Neural progenitor cell (in vitro differentiated cells): ENCODE data around the gene RPS6KA5. TPM values are rescaled to one million over a fixed set of nuclear protein-coding genes. Genes with fewer than 3 reads are reported as not detected.
A peak's percentile ranks its signal among the peaks of the same experiment; 100 is the strongest.

Source experiments
- DNase-seq: peaks from one replicate; pipeline ENCODE4 v3.0.0-alpha.2; 2016; ENCODE audit warnings: low spot score
- H2AFZ ChIP-seq: fragments of 200-600 bp; sonication (generic); replicated peaks from 2 replicates; pipeline ENCODE4 v1.6.1; 2016; ENCODE audit warnings: antibody characterized with exemption
- H3F3A ChIP-seq: fragments of 200-600 bp; sonication (generic); 2 replicates; pipeline ENCODE4 v1.6.1; 2016; ENCODE audit warnings: antibody characterized with exemption, low read depth
- H3K27ac ChIP-seq: fragments of 200-600 bp; sonication (generic); 2 replicates; pipeline ENCODE4 v1.5.1; 2016; ENCODE audit warnings: mild to moderate bottlenecking
- H3K27me3 ChIP-seq: fragments of 200-600 bp; sonication (generic); 2 replicates; pipeline ENCODE4 v1.6.1; 2016; ENCODE audit warnings: mild to moderate bottlenecking, moderate library complexity
- H3K36me3 ChIP-seq: fragments of 200-600 bp; sonication (generic); 2 replicates; pipeline ENCODE4 v1.5.1; 2016
- H3K4me1 ChIP-seq: fragments of 200-600 bp; sonication (generic); 2 replicates; pipeline ENCODE4 v1.6.1; 2016; ENCODE audit warnings: mixed run types
- H3K4me2 ChIP-seq: fragments of 200-600 bp; sonication (generic); 2 replicates; pipeline ENCODE4 v1.6.1; 2016
- H3K4me3 ChIP-seq: fragments of 200-600 bp; sonication (generic); 2 replicates; pipeline ENCODE4 v1.5.1; 2016
- H3K79me2 ChIP-seq: fragments of 200-600 bp; sonication (generic); 2 replicates; pipeline ENCODE4 v1.6.1; 2016; ENCODE audit warnings: low read depth
- H3K9ac ChIP-seq: fragments of 200-600 bp; sonication (generic); 2 replicates; pipeline ENCODE4 v1.6.1; 2016
- H3K9me3 ChIP-seq: fragments of 200-600 bp; sonication (generic); 2 replicates; pipeline ENCODE4 v1.5.1; 2016; ENCODE audit warnings: low read depth
- H4K20me1 ChIP-seq: fragments of 200-600 bp; sonication (generic); 2 replicates; pipeline ENCODE4 v1.6.1; 2016; ENCODE audit warnings: low read depth
- H3K27ac Mint-ChIP-seq: 3 replicates; pipeline ENCODE4 v1.8.0; 2021; ENCODE audit warnings: mixed read lengths
- H3K27me3 Mint-ChIP-seq: 2 replicates; pipeline ENCODE4 v1.8.0; 2022; ENCODE audit warnings: low read depth, mild to moderate bottlenecking, inconsistent platforms, moderate library complexity, mixed read lengths; ENCODE audit not compliant: insufficient read depth
- H3K36me3 Mint-ChIP-seq: 3 replicates; pipeline ENCODE4 v1.8.0; 2021; ENCODE audit warnings: mixed read lengths
- H3K4me1 Mint-ChIP-seq: 3 replicates; pipeline ENCODE4 v1.8.0; 2021; ENCODE audit warnings: mixed read lengths
- H3K4me3 Mint-ChIP-seq: 3 replicates; pipeline ENCODE4 v1.8.0; 2021; ENCODE audit warnings: mild to moderate bottlenecking, moderate library complexity, mixed read lengths
- H3K9me3 Mint-ChIP-seq: 3 replicates; pipeline ENCODE4 v1.8.0; 2020; ENCODE audit warnings: mixed read lengths
- CTCF ChIP-seq: fragments of 200-600 bp; sonication (generic); IDR thresholded peaks from 2 replicates; pipeline ENCODE4 v1.5.1; 2017; ENCODE audit warnings: antibody characterized with exemption, mild to moderate bottlenecking
- EZH2 ChIP-seq: fragments of 200-600 bp; sonication (generic); IDR thresholded peaks from 2 replicates; pipeline ENCODE4 v1.6.1; 2017; ENCODE audit warnings: antibody characterized with exemption, mild to moderate bottlenecking, moderate library complexity
- EZH2phosphoT487 ChIP-seq: fragments of 200-600 bp; sonication (generic); IDR thresholded peaks from 2 replicates; pipeline ENCODE4 v1.6.1; 2017; ENCODE audit warnings: antibody characterized with exemption
- total RNA-seq: library from RNA; depleted of rRNA; stranded (reverse); fragments of >200 nt; gene quantifications from 2 replicates; pipeline ENCODE4 v1.2.3, GENCODE V29; 2015; ENCODE audit warnings: low replicate concordance

RPS6KA5 gene
- total RNA-seq, 1 donor from 2014 or later = 8.3 TPM

GRCh38 chr14:91061056-91061887, 831 bp upstream of the RPS6KA5 start:
- peak overlapping the region; percentile 82 for H3K4me2 ChIP-seq
- H3K9me3 ChIP-seq = no peaks in the 10 kb centered on the region
- Mint-ChIP-seq H3K27ac (no peak overlapping the region), H3K9me3 (no peaks in the 10 kb centered on the region), H3K4me1 (peaks cover 6% of the 10 kb centered on the region), H3K27me3 (peaks cover 2% of the 10 kb centered on the region), H3K4me3 (no peak overlapping the region), H3K36me3 (no peaks in the 10 kb centered on the region)
- H3K27me3 ChIP-seq = no peaks in the 10 kb centered on the region
- peaks cover 5% of the 10 kb centered on the region for H3K4me1 ChIP-seq
- TF ChIP-seq EZH2 = no peak
- no peak for TF ChIP-seq EZH2phosphoT487
- H3K9ac ChIP-seq = peak overlapping the region; percentile 18
- H2AFZ ChIP-seq = peak overlapping the region; percentile 74
- H3F3A ChIP-seq = peaks cover 19% of the 10 kb centered on the region
- H4K20me1 ChIP-seq = no peaks in the 10 kb centered on the region
- H3K4me3 ChIP-seq = peak overlapping the region; percentile 55
- H3K36me3 ChIP-seq = no peaks in the 10 kb centered on the region
- DNase-seq = no peak
- peaks cover 23% of the 10 kb centered on the region for H3K79me2 ChIP-seq
- no peak overlapping the region for H3K27ac ChIP-seq

DNA sequence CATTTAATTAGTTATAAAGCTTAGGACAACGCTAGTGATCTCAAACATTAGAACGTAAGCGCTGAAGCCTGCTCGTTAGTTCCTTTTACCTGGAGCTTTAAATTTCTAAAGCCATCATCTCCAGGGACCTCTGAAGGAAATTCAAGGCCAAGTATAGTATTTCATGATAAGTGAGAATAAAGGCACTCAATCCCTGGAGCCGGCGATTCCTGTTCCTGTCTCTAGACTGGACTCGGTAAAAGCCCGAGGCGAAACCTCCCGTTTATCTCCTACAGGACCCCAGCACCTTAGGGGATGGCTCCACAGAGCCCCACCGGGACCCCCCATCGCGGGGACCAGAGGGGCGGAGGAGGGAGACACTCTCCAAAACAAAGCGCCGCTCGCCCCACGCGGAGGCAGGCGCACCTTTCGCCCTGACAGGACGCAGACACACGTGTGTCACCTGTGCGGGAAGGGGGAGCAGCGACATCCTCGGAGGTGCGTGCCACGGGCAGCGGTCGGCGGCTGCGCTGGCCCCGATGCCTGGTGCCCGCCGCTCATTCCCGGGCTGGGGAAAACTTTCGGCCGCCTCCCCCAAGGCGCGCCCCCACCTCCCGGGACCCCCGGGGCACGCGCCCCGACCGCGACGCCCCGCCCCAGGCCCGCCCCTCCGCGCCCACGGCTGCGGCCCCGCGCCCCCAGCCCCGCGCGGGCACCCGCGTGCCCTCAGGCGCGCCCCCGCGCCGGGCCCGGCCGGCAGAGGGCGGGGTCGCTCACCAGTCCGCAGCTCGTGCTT, 678 bp downstream of the RPS6KA5 start:
- H3K36me3 Mint-ChIP-seq = no peaks in the 10 kb centered on the region
- peak overlapping the region; percentile 80 for H3K9ac ChIP-seq
- TF ChIP-seq CTCF (no peak), EZH2 (no peak), EZH2phosphoT487 (no peak)
- peaks cover 5% of the 10 kb centered on the region for H3K4me1 ChIP-seq
- peak overlapping the region; percentile 99 for H2AFZ ChIP-seq
- peak overlapping the region; percentile 81 for H3K4me3 Mint-ChIP-seq
- peaks cover 23% of the 10 kb centered on the region for H3K79me2 ChIP-seq
- H3K4me3 ChIP-seq = peak overlapping the region; percentile 86
- no peaks in the 10 kb centered on the region for H3K9me3 Mint-ChIP-seq
- no peaks in the 10 kb centered on the region for H3K36me3 ChIP-seq
- peak overlapping the region; percentile 98 for H3K27ac ChIP-seq
- DNase-seq = peak; percentile 88
- H3K27ac Mint-ChIP-seq = no peak overlapping the region
- H3K27me3 Mint-ChIP-seq = no peaks in the 10 kb centered on the region
- H3K27me3 ChIP-seq = no peaks in the 10 kb centered on the region
- no peaks in the 10 kb centered on the region for H4K20me1 ChIP-seq
- peaks cover 6% of the 10 kb centered on the region for H3K4me1 Mint-ChIP-seq
- peaks cover 19% of the 10 kb centered on the region for H3F3A ChIP-seq
- H3K9me3 ChIP-seq = no peaks in the 10 kb centered on the region
- peak overlapping the region; percentile 100 for H3K4me2 ChIP-seq

DNA sequence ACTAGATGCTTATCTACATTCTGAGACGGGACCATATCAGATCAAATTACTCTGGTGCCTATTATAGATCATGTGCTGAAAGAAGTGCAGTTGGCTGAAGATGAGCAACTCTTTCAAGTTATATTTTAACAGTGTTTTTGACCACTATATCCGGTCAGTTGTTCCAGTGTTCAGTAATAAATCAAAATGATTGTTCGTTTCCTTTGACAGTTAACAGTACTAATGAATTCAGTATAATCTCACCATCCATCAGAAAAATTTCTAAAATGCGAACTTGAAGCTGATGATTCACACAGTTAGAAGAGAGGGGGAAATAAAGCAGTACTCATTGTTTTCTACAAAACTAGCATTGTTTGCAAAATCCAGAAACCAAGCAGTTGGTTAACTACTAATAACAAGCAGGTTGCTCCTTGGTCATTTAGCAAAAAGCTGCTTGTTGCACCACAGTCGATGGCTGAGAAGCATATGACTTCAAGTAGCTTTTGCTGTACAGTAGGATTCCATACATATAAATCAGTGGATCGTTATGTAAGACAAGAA, 2.3 kb downstream of the RPS6KA5 start:
- peak overlapping the region; percentile 2 for H3K4me3 Mint-ChIP-seq
- Histone ChIP-seq H3K79me2 (peaks cover 28% of the 10 kb centered on the region), H2AFZ (no peak overlapping the region), H3K9ac (no peak overlapping the region), H3F3A (peaks cover 19% of the 10 kb centered on the region), H3K4me2 (no peak overlapping the region), H3K9me3 (no peaks in the 10 kb centered on the region), H3K4me1 (peaks cover 5% of the 10 kb centered on the region), H4K20me1 (no peaks in the 10 kb centered on the region), H3K4me3 (no peak overlapping the region), H3K36me3 (no peaks in the 10 kb centered on the region), H3K27me3 (no peaks in the 10 kb centered on the region), H3K27ac (no peak overlapping the region)
- no peaks in the 10 kb centered on the region for H3K27me3 Mint-ChIP-seq
- no peaks in the 10 kb centered on the region for H3K36me3 Mint-ChIP-seq
- no peak for TF ChIP-seq EZH2
- no peak for TF ChIP-seq CTCF
- no peak for TF ChIP-seq EZH2phosphoT487
- no peak for DNase-seq
- H3K9me3 Mint-ChIP-seq = no peaks in the 10 kb centered on the region
- no peak overlapping the region for H3K27ac Mint-ChIP-seq
- H3K4me1 Mint-ChIP-seq = peaks cover 6% of the 10 kb centered on the region
